GM19240 (cell line): ENCODE measurements around the gene PLK4.
"Not testable (repeated sequence)": the region's sequence is repeated elsewhere in the genome, so short reads cannot be mapped to it uniquely, and the experiment has no call there.

ENCODE experiments used
- DNase-seq: peaks from one replicate; pipeline ENCODE4 v3.0.0; 2011; ENCODE audit warnings: low spot score; ENCODE audit not compliant: insufficient read length

Gene PLK4

GRCh38 chr4:127880763-127881562 is at the start of gene PLK4:
TSS of gene PLK4 (plus strand) at chr4:127880893. CDS start at chr4:127881135, 242 bp downstream.
- DNase-seq: peak; percentile 63

- DNase-seq: no peak
Measured at GRCh38 chr4:127832585-127832984, 48.1 kb upstream of the PLK4 start.

GRCh38 chr4:127843704-127844600 is 36.7 kb upstream of the PLK4 start:
- no peak for DNase-seq

GRCh38 chr4:127844601-127845116 is 36.0 kb upstream of the PLK4 start:
- no peak for DNase-seq

- DNase-seq: no peak
Measured at GRCh38 chr4:127846061-127846460, 34.6 kb upstream of the PLK4 start.

GRCh38 chr4:127846765-127847164 is 33.9 kb upstream of the PLK4 start:
- no peak for DNase-seq

GRCh38 chr4:127849505-127850234 is 31.0 kb upstream of the PLK4 start:
- no peak for DNase-seq

GRCh38 chr4:127852661-127853060 is 28.0 kb upstream of the PLK4 start:
- no peak for DNase-seq

- no peak for DNase-seq
Measured at GRCh38 chr4:127856196-127856812, 24.4 kb upstream of the PLK4 start.

GRCh38 chr4:127856813-127857447 is 23.8 kb upstream of the PLK4 start:
- DNase-seq: peak; percentile 11

- no peak for DNase-seq
Measured at GRCh38 chr4:127857641-127858040, 23.1 kb upstream of the PLK4 start.

GRCh38 chr4:127868196-127868595 is 12.5 kb upstream of the PLK4 start:
- DNase-seq: no peak

GRCh38 chr4:127870281-127870680 is 10.4 kb upstream of the PLK4 start:
- no peak for DNase-seq

- no peak for DNase-seq
Measured at GRCh38 chr4:127870688-127871087, 10.0 kb upstream of the PLK4 start.

GRCh38 chr4:127875791-127876190 is 4.9 kb upstream of the PLK4 start:
- DNase-seq: no peak

- no peak for DNase-seq
Measured at GRCh38 chr4:127881563-127881864, 821 bp downstream of the PLK4 start.

GRCh38 chr4:127888559-127888958 is 7.9 kb downstream of the PLK4 start:
- DNase-seq: no peak

- DNase-seq: no peak
Measured at GRCh38 chr4:127889903-127890302, 9.2 kb downstream of the PLK4 start.

- no peak for DNase-seq
Measured at GRCh38 chr4:127896069-127896468, 15.4 kb downstream of the PLK4 start.

GRCh38 chr4:127896528-127896927 is 15.8 kb downstream of the PLK4 start:
- no peak for DNase-seq

GRCh38 chr4:127899682-127900081 is 19.0 kb downstream of the PLK4 start:
- not testable (repeated sequence) for DNase-seq
